Cardiac muscle cell (in vitro differentiated cells and primary cell): ENCODE results near the gene KNTC1. TPM values are rescaled to one million over a fixed set of nuclear protein-coding genes. Genes with fewer than 3 reads are reported as not detected.
"Not testable (repeated sequence)": the region's sequence is repeated elsewhere in the genome, so short reads cannot be mapped to it uniquely, and the experiment has no call there.

Experiments used
- DNase-seq, 2 donors: peaks; one replicate each; pipeline versions ENCODE4 v3.0.0 to v3.0.0-alpha.2; 2010 to 2017; ENCODE audit warnings: low read depth in 1 of 2, low spot score in 1 of 2
- H3K27ac ChIP-seq: fragments of 200-600 bp; sonication (generic); 2 replicates; pipeline ENCODE4 v1.5.1; 2016
- H3K27me3 ChIP-seq: fragments of 200-600 bp; sonication (generic); 2 replicates; pipeline ENCODE4 v1.6.0; 2016; ENCODE audit warnings: control low read depth
- H3K36me3 ChIP-seq: fragments of 200-600 bp; sonication (generic); 2 replicates; pipeline ENCODE4 v1.5.1; 2016; ENCODE audit warnings: control low read depth
- H3K4me1 ChIP-seq: fragments of 200-600 bp; sonication (generic); 2 replicates; pipeline ENCODE4 v1.8.1; 2017; ENCODE audit warnings: low read depth, mild to moderate bottlenecking, mixed run types
- H3K4me3 ChIP-seq: fragments of 200-600 bp; sonication (generic); 2 replicates; pipeline ENCODE4 v1.5.1; 2016; ENCODE audit warnings: mild to moderate bottlenecking
- H3K9me3 ChIP-seq: fragments of 200-600 bp; sonication (generic); 2 replicates; pipeline ENCODE4 v1.5.1; 2017; ENCODE audit warnings: low read depth, mild to moderate bottlenecking, control low read depth
- polyA plus RNA-seq: library from polyadenylated mRNA; unstranded; fragments of >200 nt; fragmentation: Nextera tagmentation; extraction: Ambion mirVana; gene quantifications from 2 replicates; pipeline ENCODE4 v1.2.1, GENCODE V29; 2016
- total RNA-seq: library from RNA; depleted of rRNA; stranded (reverse); fragments of >200 nt; gene quantifications from 2 replicates; pipeline ENCODE4 v1.2.3, GENCODE V29; 2016
- TF ChIP-seq, protein P1 (sequence below): IDR thresholded peaks from 2 replicates; pipeline ENCODE4 v1.5.1; 2012; ENCODE audit warnings: low read depth, mild to moderate bottlenecking, low read length

The KNTC1 gene
- total and polyA plus RNA-seq, 2 experiments from 2014 or later = 18.1 to 24.3 TPM

DNA sequence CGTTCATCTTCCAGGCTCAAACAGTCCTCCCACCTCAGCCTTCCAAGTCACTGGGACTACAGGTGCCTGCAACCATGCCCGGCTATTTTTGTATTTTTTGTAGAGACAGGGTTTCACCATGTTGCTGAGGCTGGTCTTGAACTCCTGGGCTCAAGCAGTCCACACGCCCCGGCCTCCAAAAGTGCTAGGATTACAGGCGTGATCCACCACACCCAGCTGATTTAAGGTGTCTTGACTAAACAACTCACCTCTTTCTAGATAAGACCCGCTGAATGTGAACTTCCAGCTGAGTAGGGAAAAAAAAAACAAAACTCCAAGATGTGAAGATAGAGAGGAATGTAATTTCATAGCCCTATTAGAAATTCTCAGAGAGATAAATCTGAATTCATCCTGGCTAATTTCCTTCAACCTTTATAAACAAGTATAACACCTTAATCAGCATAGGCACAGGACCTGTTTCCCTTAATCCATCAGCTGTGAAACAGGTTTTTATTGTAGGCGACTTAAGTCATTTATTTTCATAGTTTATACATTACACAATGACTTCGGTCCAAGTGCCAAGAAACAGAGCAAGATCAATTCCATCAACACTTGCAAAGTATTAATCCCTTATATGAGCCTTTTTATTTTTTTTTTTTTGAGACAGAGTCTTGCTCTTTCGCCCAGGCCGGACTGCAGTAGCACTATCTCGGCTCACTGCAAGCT lies 124.6 kb downstream of the KNTC1 start:
- Histone ChIP-seq H3K4me1 (no peaks in the 10 kb centered on the region), H3K27ac (no peak overlapping the region), H3K27me3 (no peaks in the 10 kb centered on the region), H3K36me3 (no peaks in the 10 kb centered on the region), H3K4me3 (no peak overlapping the region), H3K9me3 (no peaks in the 10 kb centered on the region)
- no peak for DNase-seq
- TF ChIP-seq, protein P1, sequence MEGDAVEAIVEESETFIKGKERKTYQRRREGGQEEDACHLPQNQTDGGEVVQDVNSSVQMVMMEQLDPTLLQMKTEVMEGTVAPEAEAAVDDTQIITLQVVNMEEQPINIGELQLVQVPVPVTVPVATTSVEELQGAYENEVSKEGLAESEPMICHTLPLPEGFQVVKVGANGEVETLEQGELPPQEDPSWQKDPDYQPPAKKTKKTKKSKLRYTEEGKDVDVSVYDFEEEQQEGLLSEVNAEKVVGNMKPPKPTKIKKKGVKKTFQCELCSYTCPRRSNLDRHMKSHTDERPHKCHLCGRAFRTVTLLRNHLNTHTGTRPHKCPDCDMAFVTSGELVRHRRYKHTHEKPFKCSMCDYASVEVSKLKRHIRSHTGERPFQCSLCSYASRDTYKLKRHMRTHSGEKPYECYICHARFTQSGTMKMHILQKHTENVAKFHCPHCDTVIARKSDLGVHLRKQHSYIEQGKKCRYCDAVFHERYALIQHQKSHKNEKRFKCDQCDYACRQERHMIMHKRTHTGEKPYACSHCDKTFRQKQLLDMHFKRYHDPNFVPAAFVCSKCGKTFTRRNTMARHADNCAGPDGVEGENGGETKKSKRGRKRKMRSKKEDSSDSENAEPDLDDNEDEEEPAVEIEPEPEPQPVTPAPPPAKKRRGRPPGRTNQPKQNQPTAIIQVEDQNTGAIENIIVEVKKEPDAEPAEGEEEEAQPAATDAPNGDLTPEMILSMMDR = no peak

DNA sequence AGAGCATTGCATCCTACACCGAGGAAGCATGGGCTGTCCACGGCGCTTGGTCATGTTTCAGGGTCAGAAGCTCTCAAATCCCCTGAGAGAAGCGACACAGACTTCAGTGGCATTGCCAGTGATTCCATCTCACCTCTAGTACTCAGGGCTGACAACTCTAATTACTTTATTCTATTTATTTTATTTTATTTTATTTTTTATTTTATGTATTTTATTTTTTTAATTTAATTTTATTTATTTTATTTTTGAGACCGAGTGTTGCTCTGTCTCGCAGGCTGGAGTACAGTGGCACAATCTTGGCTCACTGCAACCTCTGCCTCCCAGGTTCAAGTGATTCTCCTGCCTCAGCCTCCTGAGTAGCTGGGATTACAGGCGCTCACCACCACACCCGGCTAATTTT lies 126.2 kb downstream of the KNTC1 start:
- not testable (repeated sequence) for H3K9me3 ChIP-seq, H3K27me3 ChIP-seq, H3K4me1 ChIP-seq, H3K27ac ChIP-seq, H3K4me3 ChIP-seq, DNase-seq, H3K36me3 ChIP-seq

- Histone ChIP-seq H3K9me3 (no peaks in the 10 kb centered on the region), H3K27me3 (no peaks in the 10 kb centered on the region), H3K4me3 (no peak overlapping the region), H3K4me1 (no peaks in the 10 kb centered on the region), H3K36me3 (no peaks in the 10 kb centered on the region), H3K27ac (no peak overlapping the region)
- TF ChIP-seq, protein P1 = no peak
- no peak for DNase-seq
Measured at GRCh38 chr12:122656298-122656697, 129.2 kb downstream of the KNTC1 start.

- Histone ChIP-seq H3K27me3 (no peaks in the 10 kb centered on the region), H3K4me1 (no peaks in the 10 kb centered on the region), H3K27ac (no peak overlapping the region), H3K36me3 (no peaks in the 10 kb centered on the region), H3K4me3 (no peak overlapping the region), H3K9me3 (no peaks in the 10 kb centered on the region)
- DNase-seq = peak in 1 of 2 donors; percentile 31
- TF ChIP-seq, protein P1 = no peak
Measured at GRCh38 chr12:122659579-122659978, 132.5 kb downstream of the KNTC1 start.

DNA sequence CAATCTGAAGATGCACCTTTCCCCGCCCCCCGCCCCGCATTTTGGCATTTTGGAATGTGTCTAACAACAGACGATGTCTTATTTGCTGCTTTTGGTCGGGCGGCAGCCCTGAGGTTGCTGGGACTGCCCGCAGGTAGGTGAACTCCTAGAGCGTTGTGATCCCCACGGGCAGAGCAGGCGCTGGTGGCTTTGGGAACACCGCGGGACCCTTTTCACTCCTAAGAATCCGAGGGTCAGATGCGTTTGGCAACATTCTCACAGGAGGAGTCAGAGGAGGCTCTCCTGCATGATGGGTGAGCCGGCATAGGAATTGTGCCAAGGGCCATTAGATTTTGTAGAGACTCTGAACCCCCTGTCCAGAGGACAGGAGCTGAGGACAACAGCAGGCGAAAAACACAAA lies 134.2 kb downstream of the KNTC1 start:
- H3K36me3 ChIP-seq = no peaks in the 10 kb centered on the region
- H3K4me3 ChIP-seq = no peak overlapping the region
- H3K4me1 ChIP-seq = no peaks in the 10 kb centered on the region
- TF ChIP-seq, protein P1 = no peak
- no peak for DNase-seq
- no peak overlapping the region for H3K27ac ChIP-seq
- no peaks in the 10 kb centered on the region for H3K27me3 ChIP-seq
- H3K9me3 ChIP-seq = no peaks in the 10 kb centered on the region

GRCh38 chr12:122661938-122662337 lies 134.9 kb downstream of the KNTC1 start:
- no peak overlapping the region for H3K4me3 ChIP-seq
- no peaks in the 10 kb centered on the region for H3K27me3 ChIP-seq
- TF ChIP-seq, protein P1 = no peak
- H3K9me3 ChIP-seq = no peaks in the 10 kb centered on the region
- no peak for DNase-seq
- no peak overlapping the region for H3K27ac ChIP-seq
- H3K36me3 ChIP-seq = no peaks in the 10 kb centered on the region
- no peaks in the 10 kb centered on the region for H3K4me1 ChIP-seq
